Ishikawa (cell line): Measurements from ENCODE around the gene SETD7.

Experiments used
- CEBPB ChIP-seq: IDR thresholded peaks from 2 replicates; pipeline ENCODE4 v1.6.1; 2012
- CREB1 ChIP-seq: IDR thresholded peaks from 2 replicates; pipeline ENCODE4 v1.6.1; 2012; ENCODE audit warnings: low read depth
- EP300 ChIP-seq: IDR thresholded peaks from 2 replicates; pipeline ENCODE4 v1.6.1; 2012; ENCODE audit warnings: borderline replicate concordance
- TAF1 ChIP-seq: IDR thresholded peaks from 2 replicates; pipeline ENCODE4 v1.6.1; 2012; ENCODE audit warnings: low read depth, mild to moderate bottlenecking
- TF ChIP-seq, protein P1 (sequence below): IDR thresholded peaks from 2 replicates; pipeline ENCODE4 v1.6.1; 2012

DNA sequence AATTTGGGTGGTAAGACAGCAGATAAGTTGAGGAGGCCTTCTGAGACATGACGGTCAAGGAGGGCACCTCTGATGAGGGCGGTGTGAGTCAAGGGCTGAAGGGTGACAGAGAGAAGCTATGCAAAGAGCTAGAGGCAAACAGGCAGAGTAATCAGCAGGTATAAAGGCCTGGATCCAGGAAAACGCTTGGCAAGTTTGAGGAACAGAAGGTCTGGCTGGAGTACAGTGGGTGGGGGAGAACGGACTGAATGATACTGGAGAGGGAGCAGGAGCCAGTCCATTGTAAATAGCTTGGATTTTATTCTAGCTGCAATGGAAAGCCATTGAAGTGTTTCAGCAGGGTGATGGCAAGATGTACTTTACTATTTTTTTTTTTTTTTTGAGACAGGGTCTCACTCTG is 62.8 kb downstream of the SETD7 start:
- TF ChIP-seq CREB1, result no peak
- no peak for TF ChIP-seq TAF1
- TF ChIP-seq, protein P1, sequence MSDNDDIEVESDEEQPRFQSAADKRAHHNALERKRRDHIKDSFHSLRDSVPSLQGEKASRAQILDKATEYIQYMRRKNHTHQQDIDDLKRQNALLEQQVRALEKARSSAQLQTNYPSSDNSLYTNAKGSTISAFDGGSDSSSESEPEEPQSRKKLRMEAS, result no peak
- no peak for TF ChIP-seq EP300
- TF ChIP-seq CEBPB, result no peak
